Activated CD4-positive, alpha-beta T cell treated with anti-CD3 and anti-CD28 coated beads, Interleukin-2, amount 50 U/mL, for 16 hours (primary cell): ENCODE results near the gene TMEM25.
"Not testable (repeated sequence)": the region's sequence is repeated elsewhere in the genome, so short reads cannot be mapped to it uniquely, and the experiment has no call there.

Experiments used
- DNase-seq: peaks from one replicate; pipeline ENCODE4 v3.0.0-alpha.2; 2020

Gene TMEM25

GRCh38 chr11:118530683-118531596, at the start of gene TMEM25:
Gene TMEM25 (plus strand): TSS chr11:118531192. CDS start chr11:118531802, 610 bp downstream.
- DNase-seq: peak; percentile 69

- DNase-seq: not testable (repeated sequence)
Observed at GRCh38 chr11:118481238-118481637, 49.8 kb upstream of the TMEM25 start.

GRCh38 chr11:118484405-118484804, 46.6 kb upstream of the TMEM25 start:
- no peak for DNase-seq

- DNase-seq: no peak
Observed at GRCh38 chr11:118485273-118485672, 45.7 kb upstream of the TMEM25 start.

GRCh38 chr11:118488480-118489109, 42.4 kb upstream of the TMEM25 start:
- peak; percentile 83 for DNase-seq

GRCh38 chr11:118491041-118491440, 40.0 kb upstream of the TMEM25 start:
- DNase-seq: no peak

- DNase-seq: no peak
Observed at GRCh38 chr11:118497831-118498230, 33.2 kb upstream of the TMEM25 start.

- no peak for DNase-seq
Observed at GRCh38 chr11:118503216-118503615, 27.8 kb upstream of the TMEM25 start.

GRCh38 chr11:118511601-118512000, 19.4 kb upstream of the TMEM25 start:
- DNase-seq: no peak

- DNase-seq: no peak
Observed at GRCh38 chr11:118514103-118514502, 16.9 kb upstream of the TMEM25 start.

GRCh38 chr11:118519549-118519948, 11.4 kb upstream of the TMEM25 start:
- no peak for DNase-seq

- no peak for DNase-seq
Observed at GRCh38 chr11:118521892-118522311, 9.1 kb upstream of the TMEM25 start.

- DNase-seq: no peak
Observed at GRCh38 chr11:118522571-118523072, 8.4 kb upstream of the TMEM25 start.

- no peak for DNase-seq
Observed at GRCh38 chr11:118524356-118524755, 6.6 kb upstream of the TMEM25 start.

- DNase-seq: no peak
Observed at GRCh38 chr11:118524757-118525470, 6.1 kb upstream of the TMEM25 start.

- DNase-seq: no peak
Observed at GRCh38 chr11:118526688-118527087, 4.3 kb upstream of the TMEM25 start.

GRCh38 chr11:118527109-118527508, 3.9 kb upstream of the TMEM25 start, which contains the start of gene TTC36:
Gene TTC36 (plus strand): TSS chr11:118527474. CDS start chr11:118527495, 21 bp downstream.
- no peak for DNase-seq

- DNase-seq: no peak
Observed at GRCh38 chr11:118528511-118528910, 2.5 kb upstream of the TMEM25 start.

- no peak for DNase-seq
Observed at GRCh38 chr11:118529584-118530175, 1.3 kb upstream of the TMEM25 start.

- no peak for DNase-seq
Observed at GRCh38 chr11:118530180-118530682, 761 bp upstream of the TMEM25 start.

- no peak for DNase-seq
Observed at GRCh38 chr11:118531597-118532084, 649 bp downstream of the TMEM25 start.

- no peak for DNase-seq
Observed at GRCh38 chr11:118532091-118532490, 1.1 kb downstream of the TMEM25 start.
